SU-DHL-6 (cell line): ENCODE measurements around the gene MEF2A.
A peak's percentile ranks its signal among the peaks of the same experiment; 100 is the strongest.

Experiments
- H2AFZ ChIP-seq: fragments of 200-600 bp; sonication (generic); 2 replicates; pipeline ENCODE4 v1.6.1; 2014; ENCODE audit warnings: low read depth, mild to moderate bottlenecking, moderate library complexity, mixed read lengths, antibody characterized with exemption, low read length; ENCODE audit not compliant: severe bottlenecking
- H3F3A ChIP-seq: fragments of 200-600 bp; shearing (Covaris generic); 2 replicates; pipeline ENCODE4 v1.6.0; 2016; ENCODE audit warnings: antibody characterized with exemption, mild to moderate bottlenecking; ENCODE audit not compliant: insufficient read depth
- H3K27ac ChIP-seq: fragments of 200-600 bp; sonication (generic); 2 replicates; pipeline ENCODE4 v1.5.1; 2016; ENCODE audit warnings: low read depth, mild to moderate bottlenecking, low read length, moderate library complexity, mixed read lengths
- H3K27me3 ChIP-seq: fragments of 200-600 bp; sonication (generic), shearing (Covaris generic); 2 replicates; pipeline ENCODE4 v1.6.0; 2014; ENCODE audit warnings: mild to moderate bottlenecking, low read length
- H3K36me3 ChIP-seq: fragments of 200-600 bp; sonication (generic); 2 replicates; pipeline ENCODE4 v1.6.1; 2014; ENCODE audit warnings: mild to moderate bottlenecking, low read length, mixed read lengths
- H3K4me2 ChIP-seq: fragments of 300-600, 200-600 bp; shearing (Covaris generic), sonication (generic); 2 replicates; pipeline ENCODE4 v1.6.0; 2014; ENCODE audit warnings: low read length, low read depth, mild to moderate bottlenecking; ENCODE audit not compliant: poor library complexity, severe bottlenecking
- H3K4me3 ChIP-seq: fragments of 200-600 bp; sonication (generic); 2 replicates; pipeline ENCODE4 v1.5.1; 2014; ENCODE audit warnings: antibody characterized with exemption, low read length, mild to moderate bottlenecking, mixed read lengths; ENCODE audit not compliant: insufficient read depth, poor library complexity, severe bottlenecking
- H3K79me2 ChIP-seq: fragments of 200-600 bp; sonication (generic); 2 replicates; pipeline ENCODE4 v1.6.1; 2014; ENCODE audit warnings: mild to moderate bottlenecking, low read length, moderate library complexity; ENCODE audit not compliant: insufficient read depth
- H3K9ac ChIP-seq: fragments of 200-600 bp; sonication (generic); 2 replicates; pipeline ENCODE4 v1.7.0; 2014; ENCODE audit warnings: mild to moderate bottlenecking, low read length
- H3K9me2 ChIP-seq: fragments of 200-600 bp; sonication (generic); replicated peaks from 2 replicates; pipeline ENCODE4 v1.6.1; 2014; ENCODE audit warnings: low read length; ENCODE audit not compliant: insufficient read depth
- H3K9me3 ChIP-seq: fragments of 200-600 bp; sonication (generic); 2 replicates; pipeline ENCODE4 v1.6.1; 2014; ENCODE audit warnings: low read length, mixed read lengths; ENCODE audit not compliant: insufficient read depth
- H4K20me1 ChIP-seq: fragments of 200-600 bp; sonication (generic); 2 replicates; pipeline ENCODE4 v1.6.1; 2014; ENCODE audit warnings: low read depth, mild to moderate bottlenecking, antibody characterized with exemption, low read length, moderate library complexity, mixed read lengths
- CTCF ChIP-seq: fragments of 200-600 bp; sonication (generic); IDR thresholded peaks from one replicate; pipeline ENCODE4 v1.5.1; 2017; ENCODE audit warnings: antibody characterized with exemption, mild to moderate bottlenecking, low read length, moderate library complexity; ENCODE audit not compliant: insufficient read depth, poor library complexity, severe bottlenecking
- EZH2phosphoT487 ChIP-seq: fragments of 200-600 bp; sonication (generic), shearing (Covaris generic); conservative IDR thresholded peaks from 2 replicates; pipeline ENCODE4 v1.6.1; 2018; ENCODE audit warnings: mild to moderate bottlenecking, antibody characterized with exemption, low read length, moderate library complexity, mixed read lengths

MEF2A gene

GRCh38 chr15:99565049-99565298, 810 bp upstream of the MEF2A start:
- Histone ChIP-seq H3K79me2 (peaks cover 37% of the 10 kb centered on the region), H4K20me1 (peaks cover 25% of the 10 kb centered on the region), H3K27me3 (no peaks in the 10 kb centered on the region), H3K9me2 (no peaks in the 10 kb centered on the region), H3K4me2 (peak overlapping the region; percentile 96), H3K9me3 (no peaks in the 10 kb centered on the region), H3K36me3 (no peaks in the 10 kb centered on the region), H3F3A (peaks cover 14% of the 10 kb centered on the region), H2AFZ (peak overlapping the region; percentile 96), H3K9ac (peak overlapping the region; percentile 91), H3K4me3 (peak overlapping the region; percentile 49), H3K27ac (0 out of 2 replicates have a peak overlapping the region, but pooled peaks have one; percentile 43)
- TF ChIP-seq CTCF (no peak), EZH2phosphoT487 (no peak)

GRCh38 chr15:99566157-99566897, 543 bp downstream of the MEF2A start:
- Histone ChIP-seq H3K27ac (peak overlapping the region; percentile 64), H3K9me2 (no peaks in the 10 kb centered on the region), H3K9me3 (no peaks in the 10 kb centered on the region), H4K20me1 (peaks cover 31% of the 10 kb centered on the region), H3K36me3 (no peaks in the 10 kb centered on the region), H3K9ac (peak overlapping the region; percentile 91), H3K4me2 (peak overlapping the region; percentile 96), H3K27me3 (no peaks in the 10 kb centered on the region), H3K79me2 (peaks cover 50% of the 10 kb centered on the region), H2AFZ (peak overlapping the region; percentile 98), H3K4me3 (peak overlapping the region; percentile 99), H3F3A (peaks cover 14% of the 10 kb centered on the region)
- TF ChIP-seq EZH2phosphoT487 (no peak), CTCF (no peak)

GRCh38 chr15:99568625-99569352, 3.0 kb downstream of the MEF2A start:
- Histone ChIP-seq H3K27me3 (no peaks in the 10 kb centered on the region), H3K4me3 (no peak overlapping the region), H3K36me3 (no peaks in the 10 kb centered on the region), H4K20me1 (peaks cover 43% of the 10 kb centered on the region), H3K9me3 (no peaks in the 10 kb centered on the region), H3K9ac (no peak overlapping the region), H3K9me2 (no peaks in the 10 kb centered on the region), H3F3A (peaks cover 14% of the 10 kb centered on the region), H3K79me2 (peaks cover 75% of the 10 kb centered on the region), H2AFZ (no peak overlapping the region), H3K4me2 (peak overlapping the region; percentile 96), H3K27ac (no peak overlapping the region)
- TF ChIP-seq EZH2phosphoT487 (no peak), CTCF (no peak)
